HepG2 (cell line): ENCODE results near the gene GRK4. TPM values are rescaled to one million over a fixed set of nuclear protein-coding genes. Genes with fewer than 3 reads are reported as not detected.

Experiments
- CHD4 ChIP-seq: fragments of 200-600 bp; sonication (generic); IDR thresholded peaks from 2 replicates; pipeline ENCODE4 v1.7.0; 2017; ENCODE audit warnings: mild to moderate bottlenecking, low read length, borderline replicate concordance
- EED ChIP-seq: sonication (generic); formaldehyde crosslinking; IDR thresholded peaks from 2 replicates; pipeline ENCODE4 v1.5.0; 2020; ENCODE audit warnings: mild to moderate bottlenecking, missing genetic modification reagents
- GLMP ChIP-seq: sonication (generic); formaldehyde crosslinking; IDR thresholded peaks from 2 replicates; pipeline ENCODE4 v1.9.0; 2021; ENCODE audit warnings: missing genetic modification reagents, mild to moderate bottlenecking, borderline replicate concordance
- HMGA1 ChIP-seq: sonication (generic); formaldehyde crosslinking; conservative IDR thresholded peaks from 2 replicates; pipeline ENCODE4 v1.4.0; 2020; ENCODE audit warnings: missing genetic modification reagents
- MAZ ChIP-seq, 2 experiments: sonication (generic) in 1 of 2; formaldehyde crosslinking in 1 of 2; IDR thresholded peaks; 2 replicates each; pipeline versions ENCODE4 v1.5.0 to v1.6.1; 2012 to 2020; ENCODE audit warnings: low read depth in 2 of 2, mild to moderate bottlenecking in 2 of 2, borderline replicate concordance in 1 of 2, improper control_type of control experiment in 1 of 2, low read length in 1 of 2, missing genetic modification reagents in 1 of 2, moderate library complexity in 1 of 2
- RNF2 ChIP-seq: fragments of 450-650 bp; conservative IDR thresholded peaks from 2 replicates; pipeline ENCODE4 v1.6.1; 2016; ENCODE audit warnings: low read depth
- TEAD2 ChIP-seq: sonication (generic); formaldehyde crosslinking; IDR thresholded peaks from 2 replicates; pipeline ENCODE4 v1.9.0; 2021; ENCODE audit warnings: missing genetic modification reagents
- ZHX1 ChIP-seq: sonication (generic); formaldehyde crosslinking; IDR thresholded peaks from 2 replicates; pipeline ENCODE4 v1.8.1; 2022; ENCODE audit warnings: low read depth, mild to moderate bottlenecking, missing genetic modification reagents
- ZNF205 ChIP-seq: IDR thresholded peaks from 2 replicates; pipeline ENCODE4 v1.6.1; 2018; ENCODE audit warnings: missing biosample characterization, missing genetic modification reagents
- ZNF543 ChIP-seq: sonication (generic); formaldehyde crosslinking; IDR thresholded peaks from 2 replicates; pipeline ENCODE4 v1.4.0; 2020; ENCODE audit warnings: mild to moderate bottlenecking, missing genetic modification reagents
- ZNF564 ChIP-seq: sonication (generic); formaldehyde crosslinking; IDR thresholded peaks from 2 replicates; pipeline ENCODE4 v1.8.1; 2023; ENCODE audit warnings: mild to moderate bottlenecking, missing genetic modification reagents
- polyA plus RNA-seq, 8 experiments: library from polyadenylated mRNA; depleted of rRNA in 3 of 8; stranded (reverse) in 7 of 8; unstranded in 1 of 8; fragments of >200 nt; fragmentation: Illumina TruSeq in 4 of 8; extraction: Trizol in 4 of 8; gene quantifications; 2 replicates each; pipeline versions ENCODE4 v1.2.1 to v1.2.3, GENCODE V29; 2011 to 2016; ENCODE audit warnings: low read depth in 4 of 8, missing spikeins in 1 of 8, mixed read lengths in 1 of 8; ENCODE audit not compliant: insufficient read depth in 1 of 8
- total RNA-seq, 5 experiments: library from RNA; depleted of rRNA; stranded (reverse); fragments of >200 nt; fragmentation: Illumina TruSeq; extraction: Trizol; gene quantifications; 2 replicates each; pipeline ENCODE4 v1.2.3, GENCODE V29; 2016; ENCODE audit warnings: low read depth in 1 of 5
- TF ChIP-seq, protein P1 (sequence below): sonication (generic); formaldehyde crosslinking; IDR thresholded peaks from 2 replicates; pipeline ENCODE4 v1.5.1; 2020; ENCODE audit warnings: mild to moderate bottlenecking, missing genetic modification reagents, moderate library complexity
- TF ChIP-seq, protein P2 (sequence below): sonication (generic); formaldehyde crosslinking; IDR thresholded peaks from 2 replicates; pipeline ENCODE4 v1.4.0; 2020; ENCODE audit warnings: missing genetic modification reagents
- TF ChIP-seq, protein P3 (sequence below): sonication (generic); formaldehyde crosslinking; conservative IDR thresholded peaks from 2 replicates; pipeline ENCODE4 v1.4.0; 2020; ENCODE audit warnings: missing genetic modification reagents
- TF ChIP-seq, protein P4 (sequence below): sonication (generic); formaldehyde crosslinking; IDR thresholded peaks from 2 replicates; pipeline ENCODE4 v1.8.0; 2023; ENCODE audit warnings: mild to moderate bottlenecking, missing genetic modification reagents

GRK4 gene
- total and polyA plus RNA-seq, 2 of the 13 experiments (the other 11 are each of a cell fraction or from before 2014, with no cell fraction given), result 1.8 to 2.0 TPM

DNA sequence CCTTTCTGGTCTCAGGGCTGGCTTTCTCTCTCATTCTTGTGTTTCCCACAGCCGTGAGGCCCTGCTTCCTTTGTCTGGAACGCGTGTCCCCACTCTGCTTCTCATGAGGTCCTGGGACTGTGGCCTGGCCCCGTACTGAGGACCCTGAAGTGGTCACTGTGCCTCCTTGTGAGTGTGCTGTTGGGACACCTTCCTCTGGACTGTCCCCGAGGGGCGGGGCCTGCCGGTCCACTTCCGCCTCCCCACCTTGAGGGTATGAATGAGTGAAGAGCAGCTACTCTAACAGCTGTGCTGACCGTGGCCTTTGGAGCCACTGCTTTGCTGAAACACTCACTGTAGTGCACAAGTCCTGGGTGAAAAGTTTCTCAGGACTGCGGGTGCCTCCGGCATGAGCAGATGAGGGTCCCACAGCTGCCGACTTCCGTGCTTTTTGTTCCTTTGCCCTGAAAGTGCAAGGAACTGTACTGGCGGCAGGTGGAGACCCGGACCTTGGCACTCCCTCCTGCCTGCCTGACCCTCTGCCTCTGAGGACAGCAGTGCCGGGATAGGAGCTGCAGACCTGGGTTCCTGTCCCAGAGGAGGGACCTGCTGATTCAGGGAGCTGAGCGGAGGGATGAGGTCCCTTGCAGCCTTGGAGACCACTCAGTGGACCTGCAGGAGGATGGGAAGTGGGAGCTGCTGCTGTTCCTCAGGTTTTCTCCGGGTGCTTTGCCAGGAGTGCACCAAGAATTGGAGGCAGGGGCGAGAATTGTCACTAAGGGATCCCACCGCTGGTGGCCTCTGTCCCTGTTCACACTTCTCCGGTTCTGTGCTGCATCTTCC is 73.0 kb downstream of the GRK4 start (continued):
- TF ChIP-seq MAZ (IDR thresholded peaks at IDR 0.05; ENCODE audit: borderline replicate concordance, low read depth, low read length) (no peak), MAZ (CRISPR knock-in tag; IDR thresholded peaks at IDR 0.05; ENCODE audit: low read depth) (no peak), GLMP (CRISPR knock-in tag) (no peak), CHD4 (no peak), HMGA1 (no peak), ZNF543 (CRISPR knock-in tag) (no peak), ZNF205 (CRISPR knock-in tag) (no peak), TEAD2 (CRISPR knock-in tag) (no peak), RNF2 (no peak), ZHX1 (CRISPR knock-in tag) (no peak), ZNF564 (CRISPR knock-in tag) (no peak), EED (no peak)
- TF ChIP-seq, protein P1, sequence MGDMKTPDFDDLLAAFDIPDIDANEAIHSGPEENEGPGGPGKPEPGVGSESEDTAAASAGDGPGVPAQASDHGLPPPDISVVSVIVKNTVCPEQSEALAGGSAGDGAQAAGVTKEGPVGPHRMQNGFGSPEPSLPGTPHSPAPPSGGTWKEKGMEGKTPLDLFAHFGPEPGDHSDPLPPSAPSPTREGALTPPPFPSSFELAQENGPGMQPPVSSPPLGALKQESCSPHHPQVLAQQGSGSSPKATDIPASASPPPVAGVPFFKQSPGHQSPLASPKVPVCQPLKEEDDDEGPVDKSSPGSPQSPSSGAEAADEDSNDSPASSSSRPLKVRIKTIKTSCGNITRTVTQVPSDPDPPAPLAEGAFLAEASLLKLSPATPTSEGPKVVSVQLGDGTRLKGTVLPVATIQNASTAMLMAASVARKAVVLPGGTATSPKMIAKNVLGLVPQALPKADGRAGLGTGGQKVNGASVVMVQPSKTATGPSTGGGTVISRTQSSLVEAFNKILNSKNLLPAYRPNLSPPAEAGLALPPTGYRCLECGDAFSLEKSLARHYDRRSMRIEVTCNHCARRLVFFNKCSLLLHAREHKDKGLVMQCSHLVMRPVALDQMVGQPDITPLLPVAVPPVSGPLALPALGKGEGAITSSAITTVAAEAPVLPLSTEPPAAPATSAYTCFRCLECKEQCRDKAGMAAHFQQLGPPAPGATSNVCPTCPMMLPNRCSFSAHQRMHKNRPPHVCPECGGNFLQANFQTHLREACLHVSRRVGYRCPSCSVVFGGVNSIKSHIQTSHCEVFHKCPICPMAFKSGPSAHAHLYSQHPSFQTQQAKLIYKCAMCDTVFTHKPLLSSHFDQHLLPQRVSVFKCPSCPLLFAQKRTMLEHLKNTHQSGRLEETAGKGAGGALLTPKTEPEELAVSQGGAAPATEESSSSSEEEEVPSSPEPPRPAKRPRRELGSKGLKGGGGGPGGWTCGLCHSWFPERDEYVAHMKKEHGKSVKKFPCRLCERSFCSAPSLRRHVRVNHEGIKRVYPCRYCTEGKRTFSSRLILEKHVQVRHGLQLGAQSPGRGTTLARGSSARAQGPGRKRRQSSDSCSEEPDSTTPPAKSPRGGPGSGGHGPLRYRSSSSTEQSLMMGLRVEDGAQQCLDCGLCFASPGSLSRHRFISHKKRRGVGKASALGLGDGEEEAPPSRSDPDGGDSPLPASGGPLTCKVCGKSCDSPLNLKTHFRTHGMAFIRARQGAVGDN (CRISPR knock-in tag), result peak; percentile 72
- TF ChIP-seq, protein P2, sequence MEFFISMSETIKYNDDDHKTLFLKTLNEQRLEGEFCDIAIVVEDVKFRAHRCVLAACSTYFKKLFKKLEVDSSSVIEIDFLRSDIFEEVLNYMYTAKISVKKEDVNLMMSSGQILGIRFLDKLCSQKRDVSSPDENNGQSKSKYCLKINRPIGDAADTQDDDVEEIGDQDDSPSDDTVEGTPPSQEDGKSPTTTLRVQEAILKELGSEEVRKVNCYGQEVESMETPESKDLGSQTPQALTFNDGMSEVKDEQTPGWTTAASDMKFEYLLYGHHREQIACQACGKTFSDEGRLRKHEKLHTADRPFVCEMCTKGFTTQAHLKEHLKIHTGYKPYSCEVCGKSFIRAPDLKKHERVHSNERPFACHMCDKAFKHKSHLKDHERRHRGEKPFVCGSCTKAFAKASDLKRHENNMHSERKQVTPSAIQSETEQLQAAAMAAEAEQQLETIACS (CRISPR knock-in tag), result no peak
- TF ChIP-seq, protein P3, sequence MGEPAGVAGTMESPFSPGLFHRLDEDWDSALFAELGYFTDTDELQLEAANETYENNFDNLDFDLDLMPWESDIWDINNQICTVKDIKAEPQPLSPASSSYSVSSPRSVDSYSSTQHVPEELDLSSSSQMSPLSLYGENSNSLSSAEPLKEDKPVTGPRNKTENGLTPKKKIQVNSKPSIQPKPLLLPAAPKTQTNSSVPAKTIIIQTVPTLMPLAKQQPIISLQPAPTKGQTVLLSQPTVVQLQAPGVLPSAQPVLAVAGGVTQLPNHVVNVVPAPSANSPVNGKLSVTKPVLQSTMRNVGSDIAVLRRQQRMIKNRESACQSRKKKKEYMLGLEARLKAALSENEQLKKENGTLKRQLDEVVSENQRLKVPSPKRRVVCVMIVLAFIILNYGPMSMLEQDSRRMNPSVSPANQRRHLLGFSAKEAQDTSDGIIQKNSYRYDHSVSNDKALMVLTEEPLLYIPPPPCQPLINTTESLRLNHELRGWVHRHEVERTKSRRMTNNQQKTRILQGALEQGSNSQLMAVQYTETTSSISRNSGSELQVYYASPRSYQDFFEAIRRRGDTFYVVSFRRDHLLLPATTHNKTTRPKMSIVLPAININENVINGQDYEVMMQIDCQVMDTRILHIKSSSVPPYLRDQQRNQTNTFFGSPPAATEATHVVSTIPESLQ (CRISPR knock-in tag), result no peak
- TF ChIP-seq, protein P4, sequence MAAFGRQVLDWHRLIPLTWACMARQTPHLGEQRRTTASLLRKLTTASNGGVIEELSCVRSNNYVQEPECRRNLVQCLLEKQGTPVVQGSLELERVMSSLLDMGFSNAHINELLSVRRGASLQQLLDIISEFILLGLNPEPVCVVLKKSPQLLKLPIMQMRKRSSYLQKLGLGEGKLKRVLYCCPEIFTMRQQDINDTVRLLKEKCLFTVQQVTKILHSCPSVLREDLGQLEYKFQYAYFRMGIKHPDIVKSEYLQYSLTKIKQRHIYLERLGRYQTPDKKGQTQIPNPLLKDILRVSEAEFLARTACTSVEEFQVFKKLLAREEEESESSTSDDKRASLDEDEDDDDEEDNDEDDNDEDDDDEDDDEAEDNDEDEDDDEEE (CRISPR knock-in tag), result no peak
